ENCODE data around the gene CARMIL1. TPM values are rescaled to one million over a fixed set of nuclear protein-coding genes. Genes with fewer than 3 reads are reported as not detected.

CARMIL1 gene
- total and polyA plus RNA-seq, 2 of the 8 experiments (the other 6 are each of a cell fraction or from before 2014, with no cell fraction given), result 20.3 to 40.4 TPM

GRCh38 chr6:25292384-25292783, 13.2 kb downstream of the CARMIL1 start:
- Histone ChIP-seq H3K9ac (replicated peaks in 1 of 4; ENCODE audit: extremely low read depth in 1 of 4, low read depth in 3 of 4, low read length in 3 of 4) (no peak overlapping the region), H2AK5ac (ENCODE audit: low read depth, low read length) (no peak overlapping the region), H3K79me2 (ENCODE audit: control insufficient read depth in 1 of 2, insufficient read depth in 2 of 2, low read length in 2 of 2) (peaks cover 12 to 97% of the 10 kb centered on the region in 2 experiments), H3K9me3 (ENCODE audit: insufficient read depth in 2 of 2, low read depth in 1 of 2, low read length in 1 of 2) (no peaks in the 10 kb centered on the region), H3K4me3 (ENCODE audit: extremely low read depth in 1 of 4, insufficient read depth in 2 of 4, low read depth in 3 of 4, low read length in 4 of 4) (no peak overlapping the region), H4K5ac (ENCODE audit: insufficient read length, low read depth, low read length) (no peak overlapping the region), H3K79me1 (ENCODE audit: low read depth, low read length) (peaks cover 5% of the 10 kb centered on the region), H3K4me1 (replicated peaks in 1 of 4; ENCODE audit: control insufficient read depth in 3 of 4, insufficient read depth in 4 of 4, low read length in 3 of 4) (peaks cover 0 to 6% (median 0%) of the 10 kb centered on the region in 4 experiments; a peak in 1 of 7 replicates), H3K23me2 (ENCODE audit: low read depth, low read length) (no peaks in the 10 kb centered on the region; the same call in 1 of the 2 replicates), H2BK120ac (replicated peaks; ENCODE audit: low read depth, low read length) (no peak overlapping the region), H3K27ac (ENCODE audit: low read depth, low read length) (no peak overlapping the region), H2BK15ac (ENCODE audit: low read length) (no peak overlapping the region), H3K14ac (ENCODE audit: insufficient read length) (no peak overlapping the region), H3K56ac (replicated peaks; ENCODE audit: insufficient read length, low read depth, low read length) (no peak overlapping the region), H3K4me2 (ENCODE audit: insufficient read depth in 1 of 2, low read depth in 2 of 2, low read length in 2 of 2) (no peak overlapping the region; a peak in 1 of 4 replicates), H4K91ac (replicated peaks; ENCODE audit: insufficient read length, low read length) (no peak overlapping the region), H3K27me3 (replicated peaks in 1 of 4; ENCODE audit: control insufficient read depth in 3 of 4, extremely low read depth in 1 of 4, insufficient read depth in 3 of 4, low read length in 3 of 4) (no peaks in the 10 kb centered on the region), H4K20me1 (replicated peaks in 1 of 2; ENCODE audit: control insufficient read depth in 1 of 2, insufficient read depth in 2 of 2, low read length in 2 of 2) (peaks cover 1 to 13% of the 10 kb centered on the region in 2 experiments), H3K23ac (ENCODE audit: insufficient read length) (no peak overlapping the region), H2BK5ac (ENCODE audit: low read depth, low read length) (no peak overlapping the region), H3K4ac (replicated peaks; ENCODE audit: insufficient read length, low read depth, low read length) (no peak overlapping the region), H2BK12ac (ENCODE audit: low read depth, low read length) (no peak overlapping the region), H3K18ac (ENCODE audit: extremely low read depth, low read length) (no peak overlapping the region), H2BK20ac (ENCODE audit: low read length) (no peak overlapping the region), H4K8ac (ENCODE audit: extremely low read depth, insufficient read depth, low read length) (no peak overlapping the region), H2AFZ (ENCODE audit: low read length) (no peak overlapping the region), H3K36me3 (ENCODE audit: control insufficient read depth in 2 of 4, insufficient read depth in 4 of 4, low read length in 3 of 4) (no peaks in the 10 kb centered on the region)
- TF ChIP-seq CTCF (IDR thresholded peaks at IDR 0.05; ENCODE audit: control extremely low read depth in 1 of 3, insufficient read depth in 1 of 3, low read depth in 1 of 3, low read length in 3 of 3), result no peak
- no peak for TF ChIP-seq SIX5 (IDR thresholded peaks at IDR 0.05; ENCODE audit: low read depth, low read length)
- ChIA-PET POLR2A (ENCODE audit: partially characterized antibody) (interaction anchor here (1.0 to 1.4 kb wide), 2 partner anchors 13 to 15 kb away, joined by 3 to 4 read pairs; partner anchors contain the start of gene CARMIL1), CTCF (ENCODE audit: partially characterized antibody) (interaction anchor here (0.6 to 3.1 kb wide), 6 partner anchors 10 to 1028 kb away, joined by 3 to 10 read pairs (median 3); partner anchors contain the start of gene CARMIL1)
- 76% methylated on average over 4 of the region's 4 CpGs; no CpG with 5 or more reads in 1 of the 2 experiments for WGBS, 2 experiments (ENCODE audit: extremely low coverage in 1 of 2, insufficient coverage in 1 of 2, insufficient read length in 1 of 2, insufficient replicate concordance in 2 of 2, low coverage in 1 of 2, low lambda C conversion rate in 2 of 2, missing lambda C conversion rate in 1 of 2)
- no peak for FAIRE-seq
- DNase-seq (ENCODE audit: low read depth in 1 of 2, low spot score in 2 of 2), result no peak

Measured in H1 (cell line).